Stimulated activated naive B cell treated with anti-CD40 and anti-IgM and Interleukin-4, amounts not matched to agents 10 μg/mL and 1 μg/mL and 100 μg/mL, for 72 hours (primary cell): Measurements from ENCODE around the gene KCNK17.

Experiments
- ATAC-seq, 2 donors: fragments of 150-1000 bp; cut with Tn5 transposase; replicated peaks; 2 replicates each; pipeline ENCODE4 v1.10.0; 2021; ENCODE audit warnings: moderate library complexity in 1 of 2
- DNase-seq: peaks from one replicate; pipeline ENCODE4 v3.0.0; 2021
- H3K27ac Mint-ChIP-seq: one replicate; pipeline ENCODE4 v1.8.0; 2022; ENCODE audit warnings: mild to moderate bottlenecking, mixed read lengths
- H3K27me3 Mint-ChIP-seq, 2 donors: one replicate each; pipeline ENCODE4 v1.8.0; 2022; ENCODE audit warnings: mixed read lengths in 2 of 2
- H3K36me3 Mint-ChIP-seq, 2 donors: one replicate each; pipeline ENCODE4 v1.8.0; 2022; ENCODE audit warnings: mixed read lengths in 2 of 2, mild to moderate bottlenecking in 1 of 2
- H3K4me1 Mint-ChIP-seq, 2 donors: one replicate each; pipeline ENCODE4 v1.8.0; 2022; ENCODE audit warnings: mixed read lengths in 2 of 2, mild to moderate bottlenecking in 1 of 2
- H3K4me3 Mint-ChIP-seq, 2 donors: one replicate each; pipeline ENCODE4 v1.8.0; 2022; ENCODE audit warnings: mild to moderate bottlenecking in 2 of 2, mixed read lengths in 2 of 2, moderate library complexity in 1 of 2
- H3K9me3 Mint-ChIP-seq, 2 donors: one replicate each; pipeline ENCODE4 v1.8.0; 2022; ENCODE audit warnings: mixed read lengths in 2 of 2, mild to moderate bottlenecking in 1 of 2

Gene KCNK17

DNA sequence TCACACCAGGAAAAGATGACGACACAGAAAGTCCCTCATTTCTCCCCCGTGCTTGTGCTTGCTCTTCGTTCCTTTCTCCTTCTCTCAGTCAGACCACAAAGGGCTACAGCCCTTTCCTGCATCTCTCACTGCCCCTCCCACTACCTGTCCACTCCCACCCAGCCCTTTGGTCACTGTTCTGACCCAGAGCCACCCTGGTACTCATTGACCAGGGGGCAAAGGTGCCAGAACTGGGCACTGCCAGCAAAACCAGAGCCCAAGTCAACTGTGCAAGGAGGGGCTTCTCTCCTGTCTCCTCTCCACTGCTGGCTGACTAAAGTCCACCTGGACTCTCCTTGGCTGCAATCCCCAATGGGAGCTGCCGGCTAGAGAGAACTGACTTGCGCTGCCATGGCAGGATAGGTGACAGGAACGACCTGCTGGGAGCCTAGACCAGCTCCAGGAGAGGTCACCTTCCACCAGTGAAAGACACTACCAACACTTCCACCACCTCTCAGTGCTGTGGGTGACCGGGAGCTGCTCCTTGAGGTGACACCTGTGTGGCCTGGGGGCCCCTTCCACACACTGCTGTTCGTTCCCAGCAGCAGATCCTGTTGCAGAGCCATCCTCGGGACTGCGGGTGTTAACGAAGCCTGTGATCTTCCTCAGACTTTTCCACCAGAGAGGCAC is 32.8 kb downstream of the KCNK17 start:
- Mint-ChIP-seq H3K9me3 (peaks cover 0 to 3% of the 10 kb centered on the region in 2 donors), H3K4me3 (no peak overlapping the region), H3K27me3 (peaks cover 32 to 66% of the 10 kb centered on the region in 2 donors), H3K36me3 (no peaks in the 10 kb centered on the region), H3K4me1 (peaks cover 0 to 8% of the 10 kb centered on the region in 2 donors), H3K27ac (no peak overlapping the region)
- no peak for ATAC-seq
- no peak for DNase-seq

DNA sequence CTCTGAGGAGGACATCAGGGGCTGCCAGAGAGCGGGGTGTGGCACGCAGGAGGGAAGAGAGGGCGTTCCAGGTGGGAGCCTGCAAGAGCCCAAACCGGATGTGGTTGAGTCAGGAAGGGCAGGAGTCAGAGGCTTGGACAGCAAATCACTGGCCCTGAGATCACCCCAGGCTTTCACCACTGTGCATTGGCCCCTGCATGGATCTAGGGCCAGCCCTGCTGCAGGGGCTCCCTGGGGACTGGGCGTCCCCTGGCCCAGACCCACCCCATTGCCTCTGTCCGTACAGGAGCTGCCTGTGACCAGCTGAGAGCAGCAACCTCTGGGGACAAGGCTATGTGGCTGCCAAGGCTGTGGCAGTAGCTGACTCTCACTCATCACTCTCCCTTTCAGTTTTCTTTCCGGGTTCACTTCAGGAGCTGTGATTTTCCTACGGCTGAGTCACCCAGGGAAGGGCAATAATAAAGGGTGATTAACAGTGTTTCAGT is 33.9 kb downstream of the KCNK17 start:
- ATAC-seq: no peak
- Mint-ChIP-seq H3K36me3 (no peaks in the 10 kb centered on the region), H3K4me1 (peaks cover 0 to 4% of the 10 kb centered on the region in 2 donors), H3K4me3 (no peak overlapping the region), H3K27ac (no peak overlapping the region), H3K9me3 (peaks cover 0 to 3% of the 10 kb centered on the region in 2 donors), H3K27me3 (peaks cover 32 to 68% of the 10 kb centered on the region in 2 donors)
- no peak for DNase-seq

DNA sequence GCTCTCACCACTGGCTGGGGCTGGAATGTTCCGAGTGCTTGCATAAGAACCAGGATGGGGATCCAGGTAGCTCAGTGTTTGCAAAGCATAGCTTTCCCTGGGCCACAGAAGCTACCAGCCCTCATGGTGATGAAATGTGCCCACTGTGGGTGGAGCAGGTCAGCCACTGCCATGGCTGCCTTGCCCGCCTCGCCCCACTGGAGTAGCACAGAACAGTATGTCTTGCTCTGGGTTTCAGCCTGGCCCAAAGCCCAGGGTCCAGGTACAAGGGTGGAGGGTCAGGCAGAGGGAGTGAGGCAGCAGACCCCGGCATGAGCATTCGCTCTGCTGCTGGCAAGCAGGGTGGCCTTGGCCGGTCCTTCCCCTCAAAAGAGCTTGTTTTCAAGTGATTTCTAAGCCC is 34.7 kb downstream of the KCNK17 start:
- DNase-seq (no peak), ATAC-seq (no peak)
- no peak overlapping the region for H3K4me3 Mint-ChIP-seq
- H3K27me3 Mint-ChIP-seq: peaks cover 32 to 68% of the 10 kb centered on the region in 2 donors
- H3K27ac Mint-ChIP-seq: no peak overlapping the region
- H3K4me1 Mint-ChIP-seq: no peaks in the 10 kb centered on the region
- H3K36me3 Mint-ChIP-seq: no peaks in the 10 kb centered on the region
- peaks cover 0 to 3% of the 10 kb centered on the region in 2 donors for H3K9me3 Mint-ChIP-seq

DNA sequence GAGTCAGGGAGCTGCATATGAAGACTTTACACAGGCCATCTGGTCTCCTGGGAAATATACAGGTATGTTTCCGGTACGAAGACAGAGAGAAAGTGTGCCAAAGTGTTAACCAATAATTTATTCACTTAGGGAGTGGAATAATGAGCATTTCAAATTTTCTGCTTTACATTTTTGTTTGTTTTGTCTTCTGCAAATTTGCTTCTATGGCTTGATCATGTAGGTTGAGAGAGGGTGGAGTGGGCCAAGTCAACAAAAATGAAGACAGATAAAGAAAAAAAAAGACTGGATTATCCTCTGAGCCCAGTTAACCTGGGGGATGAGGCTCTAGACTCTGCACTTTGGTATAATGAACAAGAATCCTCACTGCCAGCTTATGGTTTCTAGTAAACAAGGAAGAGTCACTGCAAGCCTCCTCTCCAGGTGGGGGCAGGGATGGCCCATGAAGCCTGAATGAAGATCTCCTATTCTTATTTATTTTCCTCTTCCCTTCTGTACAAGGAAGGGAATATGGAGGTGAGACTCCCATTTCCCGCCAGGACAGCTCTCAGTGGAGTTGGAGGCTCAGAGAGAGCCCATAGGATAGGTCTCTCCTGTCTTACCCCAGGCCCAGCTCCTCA is 37.7 kb downstream of the KCNK17 start:
- no peak overlapping the region for H3K4me3 Mint-ChIP-seq
- ATAC-seq (no peak), DNase-seq (no peak)
- H3K27me3 Mint-ChIP-seq: peaks cover 38 to 58% of the 10 kb centered on the region in 2 donors
- no peaks in the 10 kb centered on the region for H3K36me3 Mint-ChIP-seq
- H3K27ac Mint-ChIP-seq: no peak overlapping the region
- no peaks in the 10 kb centered on the region for H3K4me1 Mint-ChIP-seq
- H3K9me3 Mint-ChIP-seq: peaks cover 4 to 7% of the 10 kb centered on the region in 2 donors

DNA sequence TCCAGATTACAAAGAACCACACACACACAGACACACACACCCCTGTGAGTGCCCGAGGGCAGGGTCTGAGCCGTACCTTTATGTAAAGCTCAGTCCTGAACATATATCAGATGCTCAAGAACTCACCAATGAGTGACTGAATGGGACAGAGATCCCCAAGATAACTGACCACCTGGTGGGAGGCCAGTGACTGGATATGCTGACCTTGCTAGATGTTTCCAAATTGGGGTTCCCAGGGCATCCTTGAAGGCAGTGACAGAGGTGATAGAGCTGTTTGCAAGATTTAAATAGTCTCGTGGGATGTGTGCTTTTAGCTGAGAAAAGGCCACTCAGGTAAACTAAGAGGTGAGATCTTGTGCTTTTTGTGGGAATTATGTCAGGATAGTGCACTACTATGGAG is 39.3 kb downstream of the KCNK17 start:
- Mint-ChIP-seq H3K36me3 (no peaks in the 10 kb centered on the region), H3K4me1 (no peaks in the 10 kb centered on the region), H3K27ac (no peak overlapping the region), H3K4me3 (no peak overlapping the region), H3K27me3 (peaks cover 32 to 48% of the 10 kb centered on the region in 2 donors), H3K9me3 (peaks cover 4 to 7% of the 10 kb centered on the region in 2 donors)
- DNase-seq: no peak
- no peak for ATAC-seq

DNA sequence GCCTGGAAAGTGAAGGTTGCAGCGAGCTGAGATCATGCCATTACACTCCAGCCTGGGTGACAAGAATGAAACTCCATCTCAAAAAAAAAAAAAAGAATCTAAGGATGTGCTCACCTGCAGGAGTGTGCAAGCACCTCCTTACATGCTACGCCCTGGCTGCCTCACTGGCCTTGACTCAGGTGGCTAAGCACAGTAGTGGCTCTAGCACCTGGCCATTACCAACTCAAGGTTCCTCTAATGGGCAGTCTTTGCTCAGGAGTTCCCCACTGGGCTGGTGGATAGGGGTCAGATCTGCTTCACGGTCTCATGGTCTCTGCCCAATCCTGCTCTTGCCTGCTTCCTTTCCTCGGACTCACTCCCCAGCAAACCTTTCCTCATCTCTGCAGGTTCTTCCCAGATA is 39.7 kb downstream of the KCNK17 start:
- Mint-ChIP-seq H3K4me3 (no peak overlapping the region), H3K27me3 (peaks cover 28 to 44% of the 10 kb centered on the region in 2 donors), H3K27ac (no peak overlapping the region), H3K9me3 (peaks cover 4 to 7% of the 10 kb centered on the region in 2 donors), H3K4me1 (no peaks in the 10 kb centered on the region), H3K36me3 (no peaks in the 10 kb centered on the region)
- DNase-seq (no peak), ATAC-seq (no peak)

DNA sequence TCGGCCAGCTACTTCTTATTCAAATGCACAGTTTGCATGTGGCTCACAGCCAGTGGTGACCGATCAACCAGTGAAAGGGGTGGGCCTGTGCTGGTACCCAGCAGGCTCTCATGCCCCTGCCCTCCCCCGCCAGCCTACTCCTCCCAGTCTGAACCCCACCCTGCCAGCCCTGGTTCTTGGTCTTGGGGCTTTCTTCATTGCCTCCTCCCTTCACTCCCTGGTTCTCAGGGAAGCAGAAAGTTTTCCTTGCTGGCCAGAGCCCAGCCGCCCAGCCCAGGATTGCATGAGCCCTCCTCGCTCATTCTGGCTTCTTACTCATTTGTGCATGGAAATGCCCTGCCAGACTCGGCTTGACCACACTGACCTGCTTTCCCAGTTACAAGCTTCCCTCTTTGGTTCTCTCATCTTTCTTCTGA is 40.8 kb downstream of the KCNK17 start:
- Mint-ChIP-seq H3K27me3 (peaks cover 31 to 41% of the 10 kb centered on the region in 2 donors), H3K9me3 (peaks cover 4 to 7% of the 10 kb centered on the region in 2 donors), H3K27ac (no peak overlapping the region), H3K4me1 (no peaks in the 10 kb centered on the region), H3K36me3 (no peaks in the 10 kb centered on the region), H3K4me3 (no peak overlapping the region)
- DNase-seq: no peak
- ATAC-seq: no peak

DNA sequence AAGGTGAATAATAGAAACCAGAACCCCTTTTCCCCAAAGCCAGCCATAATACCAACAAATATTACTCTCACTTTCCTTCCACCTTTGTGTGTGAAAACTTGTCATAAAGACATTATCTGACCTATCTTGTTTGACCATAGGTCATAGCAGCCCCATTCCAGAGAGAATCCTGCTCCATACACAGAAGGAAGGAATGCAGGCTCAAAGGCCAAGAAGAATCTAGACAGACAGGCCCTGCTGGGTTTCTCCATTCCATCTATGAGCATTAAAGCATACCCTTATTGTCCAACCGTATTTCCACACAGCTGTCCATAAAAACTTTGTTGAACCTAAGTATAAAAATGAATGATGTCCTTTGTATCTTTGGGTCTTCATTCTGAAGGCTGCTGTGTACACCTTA is 44.3 kb downstream of the KCNK17 start:
- ATAC-seq: no peak
- Mint-ChIP-seq H3K36me3 (no peaks in the 10 kb centered on the region), H3K27ac (no peak overlapping the region), H3K4me1 (no peaks in the 10 kb centered on the region), H3K9me3 (peaks cover 4% of the 10 kb centered on the region in 2 donors), H3K27me3 (peaks cover 21 to 24% of the 10 kb centered on the region in 2 donors), H3K4me3 (no peak overlapping the region)
- DNase-seq: no peak

DNA sequence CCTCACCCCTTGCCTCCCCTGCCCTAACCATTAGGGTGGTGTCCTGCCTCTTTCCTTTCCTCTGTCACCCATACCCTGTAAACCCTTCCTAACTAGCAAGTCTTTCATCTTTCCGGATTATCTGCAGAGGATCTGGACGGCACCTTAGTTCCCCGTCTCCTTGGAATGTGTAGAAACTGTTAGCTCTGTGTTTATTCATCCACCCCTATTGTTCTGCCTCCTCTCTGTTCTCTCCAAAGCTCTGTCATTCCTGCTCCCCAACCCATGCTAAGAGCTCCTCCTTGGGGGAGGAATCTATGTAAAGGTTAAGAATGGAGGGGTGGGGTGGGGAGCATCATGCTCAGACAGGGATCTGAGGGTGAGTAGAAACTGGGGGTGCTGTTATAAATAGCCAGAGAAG is 45.5 kb downstream of the KCNK17 start:
- Mint-ChIP-seq H3K27ac (no peak overlapping the region), H3K27me3 (peaks cover 14 to 20% of the 10 kb centered on the region in 2 donors), H3K9me3 (peaks cover 4% of the 10 kb centered on the region in 2 donors), H3K4me3 (no peak overlapping the region), H3K36me3 (no peaks in the 10 kb centered on the region), H3K4me1 (no peaks in the 10 kb centered on the region)
- ATAC-seq (no peak), DNase-seq (no peak)

DNA sequence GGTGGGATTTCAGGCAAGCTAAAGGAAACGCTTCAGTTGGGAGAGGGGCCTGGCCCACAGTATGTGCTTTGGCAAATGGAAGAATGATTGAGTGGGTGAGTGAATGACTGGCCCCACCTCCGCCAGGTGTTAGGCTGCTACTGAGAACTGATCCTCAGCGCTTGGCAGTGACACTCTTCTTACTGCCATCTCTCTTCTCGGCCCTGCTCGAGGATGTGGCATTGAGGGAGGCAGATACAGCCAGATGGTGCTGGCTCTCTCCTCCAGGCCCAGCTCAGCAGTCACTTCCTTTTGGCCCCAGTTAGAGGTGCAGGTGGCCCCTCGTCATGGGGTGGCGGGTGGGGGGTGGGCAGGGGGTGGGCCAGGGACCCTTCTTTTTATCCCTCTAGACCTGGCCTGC is 46.0 kb downstream of the KCNK17 start:
- H3K4me3 Mint-ChIP-seq: no peak overlapping the region
- H3K9me3 Mint-ChIP-seq: peaks cover 4% of the 10 kb centered on the region in 2 donors
- no peak overlapping the region for H3K27ac Mint-ChIP-seq
- H3K4me1 Mint-ChIP-seq: no peaks in the 10 kb centered on the region
- DNase-seq (no peak), ATAC-seq (no peak)
- peaks cover 10 to 17% of the 10 kb centered on the region in 2 donors for H3K27me3 Mint-ChIP-seq
- H3K36me3 Mint-ChIP-seq: no peaks in the 10 kb centered on the region

DNA sequence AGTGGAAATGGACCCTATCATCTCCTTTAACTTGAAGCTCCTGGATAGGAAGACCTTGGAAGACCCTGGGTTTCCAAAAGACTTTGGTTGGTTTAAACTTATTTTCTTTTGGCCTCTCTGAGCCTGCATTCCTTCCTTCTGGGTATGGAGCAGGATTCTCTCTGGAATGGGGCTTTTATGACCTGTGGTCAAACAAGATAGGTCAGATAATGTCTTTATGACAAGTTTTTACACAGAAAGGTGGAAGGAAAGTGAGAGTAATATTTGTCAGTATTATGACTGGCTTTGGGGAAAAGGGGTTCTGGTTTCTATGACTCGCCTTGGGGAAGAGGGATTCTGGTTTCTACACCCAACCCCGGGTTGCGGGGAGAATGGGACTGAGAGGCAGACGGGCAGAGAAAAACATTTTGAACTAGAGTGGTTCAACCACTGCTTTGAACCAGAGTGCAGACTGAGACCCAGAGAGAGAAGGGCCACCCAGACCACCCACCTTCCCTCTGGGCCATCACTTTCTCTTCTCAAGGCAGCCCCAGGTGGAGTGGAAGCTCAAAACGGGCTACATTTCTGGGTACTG is 47.4 kb downstream of the KCNK17 start:
- no peak for DNase-seq
- H3K27ac Mint-ChIP-seq: no peak overlapping the region
- no peaks in the 10 kb centered on the region for H3K36me3 Mint-ChIP-seq
- peaks cover 10 to 17% of the 10 kb centered on the region in 2 donors for H3K27me3 Mint-ChIP-seq
- no peak overlapping the region for H3K4me3 Mint-ChIP-seq
- no peaks in the 10 kb centered on the region for H3K9me3 Mint-ChIP-seq
- H3K4me1 Mint-ChIP-seq: no peaks in the 10 kb centered on the region
- no peak for ATAC-seq

DNA sequence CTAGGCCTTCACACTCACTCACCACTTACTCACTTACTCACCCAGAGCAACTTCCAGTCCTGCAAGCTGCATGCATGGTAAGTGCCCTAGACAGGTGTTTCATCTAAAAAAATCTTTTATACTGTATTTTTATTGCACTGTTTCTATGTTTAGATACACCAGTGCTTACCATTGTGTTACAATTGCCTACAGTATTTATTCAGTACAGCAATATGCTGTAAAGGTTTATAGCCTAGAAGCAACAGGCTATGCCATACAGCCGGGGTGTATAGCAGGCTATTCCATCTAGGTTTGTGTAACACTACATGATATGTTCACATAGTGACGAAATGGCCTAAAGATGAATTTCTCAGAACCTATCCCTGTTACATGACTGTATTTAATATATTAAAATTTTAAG is 47.8 kb downstream of the KCNK17 start:
- no peaks in the 10 kb centered on the region for H3K36me3 Mint-ChIP-seq
- H3K4me1 Mint-ChIP-seq: no peaks in the 10 kb centered on the region
- no peak overlapping the region for H3K4me3 Mint-ChIP-seq
- DNase-seq (no peak), ATAC-seq (no peak)
- H3K9me3 Mint-ChIP-seq: no peaks in the 10 kb centered on the region
- H3K27me3 Mint-ChIP-seq: peaks cover 15 to 22% of the 10 kb centered on the region in 2 donors
- H3K27ac Mint-ChIP-seq: no peak overlapping the region

DNA sequence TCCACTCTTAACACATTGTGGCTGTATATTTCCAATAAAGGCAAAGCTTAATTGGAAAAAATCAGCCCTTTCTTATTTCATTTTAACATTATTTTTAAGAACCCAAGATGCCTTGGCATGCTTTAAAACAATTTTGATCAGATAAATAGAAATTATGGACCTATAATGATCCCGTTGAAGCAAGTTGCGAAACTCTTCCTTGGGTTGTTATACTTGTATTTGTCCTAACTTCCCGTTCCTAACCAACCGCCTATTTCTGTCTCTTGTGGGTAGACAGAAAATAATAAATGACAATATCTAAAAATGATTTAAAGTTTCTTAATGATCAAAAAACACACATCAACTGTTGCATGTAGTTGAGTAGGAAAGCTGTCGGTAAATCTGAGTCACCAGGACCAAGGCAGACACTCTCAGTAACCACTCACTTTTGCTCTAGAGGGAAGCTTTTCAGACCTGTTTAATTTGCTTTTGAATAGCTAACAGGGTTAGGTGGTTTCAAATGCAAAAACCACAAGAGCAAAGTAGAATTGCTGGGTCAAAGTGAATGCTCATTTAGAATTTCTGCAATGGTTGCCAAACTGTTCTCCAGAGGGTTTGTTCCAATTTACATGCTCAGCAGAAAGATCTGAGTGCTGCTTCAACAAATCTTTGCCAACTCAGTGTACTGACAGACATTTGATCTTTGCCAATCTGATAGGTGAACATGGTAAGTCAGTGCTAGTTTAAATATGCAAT is 50.7 kb downstream of the KCNK17 start:
- no peaks in the 10 kb centered on the region for H3K4me1 Mint-ChIP-seq
- no peaks in the 10 kb centered on the region for H3K9me3 Mint-ChIP-seq
- peak; percentile 74 to 75 for ATAC-seq
- no peak overlapping the region for H3K4me3 Mint-ChIP-seq
- peaks cover 37% of the 10 kb centered on the region in 2 donors for H3K27me3 Mint-ChIP-seq
- no peak overlapping the region for H3K27ac Mint-ChIP-seq
- no peaks in the 10 kb centered on the region for H3K36me3 Mint-ChIP-seq
- DNase-seq: no peak

DNA sequence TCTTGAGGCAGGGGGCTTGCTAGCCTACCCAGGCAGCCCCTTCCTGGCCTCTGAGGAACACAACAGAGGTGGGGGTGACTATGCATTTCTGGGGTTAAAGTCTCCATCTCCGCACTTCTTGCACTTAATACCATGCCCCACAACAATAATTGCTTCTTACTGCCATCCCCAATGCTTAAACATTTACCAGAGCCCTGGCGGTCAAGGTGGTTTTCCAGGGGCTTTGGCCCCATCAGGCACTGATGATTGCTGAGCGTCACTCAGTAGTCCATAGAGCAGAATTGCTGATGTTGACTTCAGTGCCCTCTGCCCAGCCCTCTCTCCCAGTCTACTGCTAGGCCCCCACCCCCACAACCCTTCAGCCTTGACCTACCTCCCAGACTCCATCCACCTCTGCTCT is 52.5 kb downstream of the KCNK17 start:
- H3K4me1 Mint-ChIP-seq: no peaks in the 10 kb centered on the region
- H3K27me3 Mint-ChIP-seq: peaks cover 42 to 45% of the 10 kb centered on the region in 2 donors
- no peak overlapping the region for H3K4me3 Mint-ChIP-seq
- H3K36me3 Mint-ChIP-seq: peaks cover 0 to 4% of the 10 kb centered on the region in 2 donors
- DNase-seq (no peak), ATAC-seq (no peak)
- peak overlapping the region; percentile 15 for H3K27ac Mint-ChIP-seq
- no peaks in the 10 kb centered on the region for H3K9me3 Mint-ChIP-seq
